OCI-LY1 (cell line): ENCODE measurements around the gene TGFBR2.

ENCODE experiments used
- H2AFZ ChIP-seq: fragments of 200-600 bp; sonication (generic), shearing (Covaris generic); 2 replicates; pipeline ENCODE4 v1.6.0; 2014; ENCODE audit warnings: antibody characterized with exemption, mild to moderate bottlenecking, low read length
- H3F3A ChIP-seq: fragments of 200-600 bp; sonication (generic), shearing (Covaris generic); 2 replicates; pipeline ENCODE4 v1.6.0; 2014; ENCODE audit warnings: mild to moderate bottlenecking, antibody characterized with exemption, low read length, moderate library complexity; ENCODE audit not compliant: insufficient read depth
- H3K27ac ChIP-seq: fragments of 200-600 bp; sonication (generic); 2 replicates; pipeline ENCODE4 v1.5.1; 2014; ENCODE audit warnings: low read length, mixed run types, mild to moderate bottlenecking, low read depth; ENCODE audit not compliant: poor library complexity, severe bottlenecking
- H3K27me3 ChIP-seq: fragments of 200-600 bp; sonication (generic); 2 replicates; pipeline ENCODE4 v1.6.0; 2014; ENCODE audit warnings: antibody characterized with exemption, mild to moderate bottlenecking, low read length, moderate library complexity; ENCODE audit not compliant: insufficient read depth
- H3K36me3 ChIP-seq: fragments of 200-600 bp; sonication (generic); 2 replicates; pipeline ENCODE4 v1.6.1; 2014; ENCODE audit warnings: mild to moderate bottlenecking, antibody characterized with exemption, low read length, moderate library complexity, mixed read lengths; ENCODE audit not compliant: insufficient read depth
- H3K4me1 ChIP-seq: fragments of 200-600 bp; sonication (generic); 2 replicates; pipeline ENCODE4 v1.5.1; 2014; ENCODE audit warnings: mild to moderate bottlenecking, low read length, moderate library complexity; ENCODE audit not compliant: insufficient read depth, severe bottlenecking
- H3K4me2 ChIP-seq: fragments of 200-600 bp; sonication (generic), shearing (Covaris generic); 2 replicates; pipeline ENCODE4 v1.6.1; 2014; ENCODE audit warnings: low read length
- H3K4me3 ChIP-seq: fragments of 200-600 bp; sonication (generic); 2 replicates; pipeline ENCODE4 v1.5.1; 2014; ENCODE audit warnings: low read length, low read depth, mild to moderate bottlenecking, mixed read lengths; ENCODE audit not compliant: poor library complexity, severe bottlenecking
- H3K79me2 ChIP-seq: fragments of 200-600 bp; shearing (Covaris generic); 2 replicates; pipeline ENCODE4 v1.6.1; 2016; ENCODE audit warnings: mixed run types, low read length, mixed read lengths; ENCODE audit not compliant: insufficient read depth
- H3K9ac ChIP-seq: fragments of 200-600 bp; sonication (generic), shearing (Covaris generic); 2 replicates; pipeline ENCODE4 v1.6.1; 2014; ENCODE audit warnings: mild to moderate bottlenecking, low read length, mixed read lengths
- H3K9me2 ChIP-seq: fragments of 200-600 bp; sonication (generic), shearing (Covaris generic); 2 replicates; pipeline ENCODE4 v1.6.1; 2014; ENCODE audit warnings: low read depth, mild to moderate bottlenecking, low read length, mixed read lengths
- H3K9me3 ChIP-seq: fragments of 200-600 bp; shearing (Covaris generic); 2 replicates; pipeline ENCODE4 v1.6.1; 2014; ENCODE audit warnings: low read length, mixed read lengths
- H4K20me1 ChIP-seq: fragments of 200-600 bp; sonication (generic), shearing (Covaris generic); 2 replicates; pipeline ENCODE4 v1.6.0; 2016; ENCODE audit warnings: mild to moderate bottlenecking, low read length; ENCODE audit not compliant: insufficient read depth
- CTCF ChIP-seq: fragments of 200-600 bp; sonication (generic), shearing (Covaris generic); IDR thresholded peaks from 2 replicates; pipeline ENCODE4 v1.5.1; 2017; ENCODE audit warnings: mild to moderate bottlenecking, antibody characterized with exemption, low read length, moderate library complexity, mixed read lengths
- EZH2 ChIP-seq: fragments of 200-600 bp; sonication (generic), shearing (Covaris generic); IDR thresholded peaks from 2 replicates; pipeline ENCODE4 v1.8.0; 2017; ENCODE audit warnings: borderline replicate concordance, mixed run types, mild to moderate bottlenecking, antibody characterized with exemption, low read length, moderate library complexity, mixed read lengths

The TGFBR2 gene

GRCh38 chr3:30713885-30714503 is 107.6 kb downstream of the TGFBR2 start:
- H3K9ac ChIP-seq = no peak overlapping the region
- H3K27ac ChIP-seq = no peak overlapping the region
- no peaks in the 10 kb centered on the region for H3K27me3 ChIP-seq
- no peaks in the 10 kb centered on the region for H3K79me2 ChIP-seq
- H2AFZ ChIP-seq = no peak overlapping the region
- H4K20me1 ChIP-seq = no peaks in the 10 kb centered on the region
- no peaks in the 10 kb centered on the region for H3K36me3 ChIP-seq
- no peaks in the 10 kb centered on the region for H3K9me2 ChIP-seq
- H3K4me2 ChIP-seq = no peak overlapping the region
- H3K4me3 ChIP-seq = no peak overlapping the region
- H3K4me1 ChIP-seq = peaks cover 38% of the 10 kb centered on the region
- H3F3A ChIP-seq = no peaks in the 10 kb centered on the region
- TF ChIP-seq EZH2 (no peak), CTCF (no peak)
- H3K9me3 ChIP-seq = 0 out of 2 replicates have a peak, but pooled peaks cover 4% of the 10 kb centered on the region

GRCh38 chr3:30719536-30719935 is 113.1 kb downstream of the TGFBR2 start:
- peaks cover 31% of the 10 kb centered on the region for H3K4me1 ChIP-seq
- no peak overlapping the region for H3K4me3 ChIP-seq
- peak overlapping the region; percentile 90 for H3K27ac ChIP-seq
- H3K9me3 ChIP-seq = no peaks in the 10 kb centered on the region
- H3K27me3 ChIP-seq = no peaks in the 10 kb centered on the region
- H3K9me2 ChIP-seq = no peaks in the 10 kb centered on the region
- H3K4me2 ChIP-seq = peak overlapping the region; percentile 31; the same call in 1 of the 2 replicates
- H3K79me2 ChIP-seq = no peaks in the 10 kb centered on the region
- H4K20me1 ChIP-seq = no peaks in the 10 kb centered on the region
- H3K9ac ChIP-seq = no peak overlapping the region; the same call in 1 of the 2 replicates
- H3K36me3 ChIP-seq = no peaks in the 10 kb centered on the region
- H3F3A ChIP-seq = no peaks in the 10 kb centered on the region
- H2AFZ ChIP-seq = no peak overlapping the region
- TF ChIP-seq EZH2 (no peak), CTCF (no peak)

- Histone ChIP-seq H4K20me1 (no peaks in the 10 kb centered on the region), H3K9me3 (no peaks in the 10 kb centered on the region), H2AFZ (no peak overlapping the region), H3F3A (no peaks in the 10 kb centered on the region), H3K4me3 (no peak overlapping the region), H3K9ac (no peak overlapping the region), H3K4me2 (no peak overlapping the region), H3K79me2 (no peaks in the 10 kb centered on the region), H3K27ac (peak overlapping the region; percentile 90), H3K36me3 (no peaks in the 10 kb centered on the region), H3K4me1 (peaks cover 31% of the 10 kb centered on the region), H3K27me3 (no peaks in the 10 kb centered on the region), H3K9me2 (no peaks in the 10 kb centered on the region)
- TF ChIP-seq CTCF (no peak), EZH2 (no peak)
These were observed 114.3 kb downstream of the TGFBR2 start for GRCh38 chr3:30720586-30721313.
